GM11168 (cell line): ENCODE results near the gene HSPA1B.
"Not testable (repeated sequence)": the region's sequence is repeated elsewhere in the genome, so short reads cannot be mapped to it uniquely, and the experiment has no call there.

Experiments
- in situ Hi-C: fragments of 300-500 bp; cut with MboI; formaldehyde crosslinking; loops from one replicate; pipeline ENCODE4 v1.12.0; 2022; ENCODE audit warnings: low sequenced_read_pairs; ENCODE audit not compliant: unreplicated experiment

Gene HSPA1B

GRCh38 chr6:31850765-31851484 lies 23.4 kb downstream of the HSPA1B start:
- in situ Hi-C loops: no loop called here

GRCh38 chr6:31851485-31851832 lies 23.9 kb downstream of the HSPA1B start:
- in situ Hi-C loops: no loop called here

GRCh38 chr6:31851980-31852718 lies 24.6 kb downstream of the HSPA1B start:
- in situ Hi-C loops: not testable (repeated sequence)

GRCh38 chr6:31857774-31858173 lies 30.2 kb downstream of the HSPA1B start:
- in situ Hi-C loops: not testable (repeated sequence)

- in situ Hi-C loops: no loop called here
Measured at GRCh38 chr6:31858707-31859106, 31.2 kb downstream of the HSPA1B start.

GRCh38 chr6:31859923-31860322 lies 32.4 kb downstream of the HSPA1B start:
- in situ Hi-C loops: no loop called here

- in situ Hi-C loops: no loop called here
Measured at GRCh38 chr6:31860349-31860748, 32.8 kb downstream of the HSPA1B start.

- in situ Hi-C loops: no loop called here
Measured at GRCh38 chr6:31861150-31861549, 33.6 kb downstream of the HSPA1B start.

GRCh38 chr6:31861919-31862343 lies 34.4 kb downstream of the HSPA1B start:
- in situ Hi-C loops: no loop called here

- in situ Hi-C loops: no loop called here
Measured at GRCh38 chr6:31862344-31863235, 35.1 kb downstream of the HSPA1B start, which contains the start of gene NEU1. NEU1 (minus strand) TSS chr6:31862821; CDS start chr6:31862776, 45 bp downstream.

- in situ Hi-C loops: not testable (repeated sequence)
Measured at GRCh38 chr6:31864123-31864562, 36.6 kb downstream of the HSPA1B start.

GRCh38 chr6:31864818-31865204 lies 37.3 kb downstream of the HSPA1B start:
- in situ Hi-C loops: no loop called here

GRCh38 chr6:31865205-31866118 lies 37.9 kb downstream of the HSPA1B start:
- in situ Hi-C loops: no loop called here

GRCh38 chr6:31868658-31868971 lies 41.1 kb downstream of the HSPA1B start:
- in situ Hi-C loops: not testable (repeated sequence)

- in situ Hi-C loops: no loop called here
Measured at GRCh38 chr6:31869343-31869742, 41.8 kb downstream of the HSPA1B start.

- in situ Hi-C loops: loop anchor here (5.0 kb wide), 1 partner anchor 33 kb away; no protein-coding TSS in a partner anchor
Measured at GRCh38 chr6:31870385-31870921, 42.9 kb downstream of the HSPA1B start.

- in situ Hi-C loops: loop anchor here (5.0 kb wide), 1 partner anchor 34 kb away; no protein-coding TSS in a partner anchor
Measured at GRCh38 chr6:31871046-31871659, 43.6 kb downstream of the HSPA1B start.

GRCh38 chr6:31874084-31874670 lies 46.6 kb downstream of the HSPA1B start:
- in situ Hi-C loops: loop anchor here (5.0 kb wide), 1 partner anchor 37 kb away; no protein-coding TSS in a partner anchor
